Stimulated activated naive CD8-positive, alpha-beta T cell treated with anti-CD3 and anti-CD28 coated beads, Interleukin-15, amount 100 ng/mL, for 72 hours (primary cell): ENCODE results near the gene POTEH.
A peak's percentile ranks its signal among the peaks of the same experiment; 100 is the strongest.
"Not testable (repeated sequence)": the region's sequence is repeated elsewhere in the genome, so short reads cannot be mapped to it uniquely, and the experiment has no call there.

Experiments used
- ATAC-seq: fragments of 150-1000 bp; cut with Tn5 transposase; 2 replicates; pipeline ENCODE4 v1.10.0; 2021; ENCODE audit warnings: mild to moderate bottlenecking, moderate library complexity
- DNase-seq, 2 donors: peaks; one replicate each; pipeline ENCODE4 v3.0.0; 2021 to 2022
- H3K27ac Mint-ChIP-seq, 2 donors: one replicate each; pipeline ENCODE4 v1.8.0; 2022; ENCODE audit warnings: mild to moderate bottlenecking in 2 of 2, mixed read lengths in 2 of 2, moderate library complexity in 2 of 2
- H3K27me3 Mint-ChIP-seq: one replicate; pipeline ENCODE4 v1.8.0; 2022; ENCODE audit warnings: mixed read lengths
- H3K4me1 Mint-ChIP-seq: one replicate; pipeline ENCODE4 v1.8.0; 2022; ENCODE audit warnings: mild to moderate bottlenecking, mixed read lengths
- H3K4me3 Mint-ChIP-seq, 2 donors: one replicate each; pipeline ENCODE4 v1.8.0; 2022; ENCODE audit warnings: mild to moderate bottlenecking in 2 of 2, mixed read lengths in 2 of 2, moderate library complexity in 1 of 2
- H3K9me3 Mint-ChIP-seq, 2 donors: one replicate each; pipeline ENCODE4 v1.8.0; 2022; ENCODE audit warnings: mixed read lengths in 2 of 2

Gene POTEH

GRCh38 chr22:15713600-15713999 is 23.8 kb downstream of the POTEH start:
- H3K9me3 Mint-ChIP-seq, H3K27me3 Mint-ChIP-seq, H3K27ac Mint-ChIP-seq, ATAC-seq, H3K4me1 Mint-ChIP-seq, DNase-seq, H3K4me3 Mint-ChIP-seq: not testable (repeated sequence)

- not testable (repeated sequence) for H3K27ac Mint-ChIP-seq, H3K4me1 Mint-ChIP-seq, H3K27me3 Mint-ChIP-seq, ATAC-seq, H3K9me3 Mint-ChIP-seq, H3K4me3 Mint-ChIP-seq, DNase-seq
These were observed 24.3 kb downstream of the POTEH start for GRCh38 chr22:15714125-15714524.

GRCh38 chr22:15721884-15722283 is 32.1 kb downstream of the POTEH start:
- not testable (repeated sequence) for H3K27me3 Mint-ChIP-seq, H3K27ac Mint-ChIP-seq, H3K4me3 Mint-ChIP-seq, DNase-seq, H3K9me3 Mint-ChIP-seq, H3K4me1 Mint-ChIP-seq, ATAC-seq

- H3K9me3 Mint-ChIP-seq, ATAC-seq, DNase-seq, H3K4me1 Mint-ChIP-seq, H3K27me3 Mint-ChIP-seq, H3K4me3 Mint-ChIP-seq: not testable (repeated sequence)
- peak overlapping the region in 1 of 2 donors; percentile 63 for H3K27ac Mint-ChIP-seq
These were observed 39.5 kb downstream of the POTEH start for GRCh38 chr22:15729209-15729917.

- H3K27ac Mint-ChIP-seq, DNase-seq, ATAC-seq, H3K4me1 Mint-ChIP-seq, H3K9me3 Mint-ChIP-seq, H3K27me3 Mint-ChIP-seq, H3K4me3 Mint-ChIP-seq: not testable (repeated sequence)
These were observed 41.2 kb downstream of the POTEH start for GRCh38 chr22:15731023-15731422.

- not testable (repeated sequence) for H3K4me1 Mint-ChIP-seq, DNase-seq, H3K9me3 Mint-ChIP-seq, H3K27me3 Mint-ChIP-seq, H3K4me3 Mint-ChIP-seq, ATAC-seq, H3K27ac Mint-ChIP-seq
These were observed 44.6 kb downstream of the POTEH start for GRCh38 chr22:15734411-15734810.

- H3K27ac Mint-ChIP-seq, H3K4me3 Mint-ChIP-seq, H3K4me1 Mint-ChIP-seq, DNase-seq, H3K27me3 Mint-ChIP-seq, H3K9me3 Mint-ChIP-seq: not testable (repeated sequence)
- peak; percentile 33 for ATAC-seq
These were observed 48.5 kb downstream of the POTEH start for GRCh38 chr22:15738157-15738908.

GRCh38 chr22:15738909-15739391 is 49.1 kb downstream of the POTEH start:
- not testable (repeated sequence) for H3K4me1 Mint-ChIP-seq, H3K27me3 Mint-ChIP-seq, H3K27ac Mint-ChIP-seq, DNase-seq, H3K4me3 Mint-ChIP-seq, H3K9me3 Mint-ChIP-seq
- ATAC-seq = peak; percentile 43

- H3K27me3 Mint-ChIP-seq, H3K4me1 Mint-ChIP-seq, H3K9me3 Mint-ChIP-seq, H3K4me3 Mint-ChIP-seq, H3K27ac Mint-ChIP-seq, DNase-seq: not testable (repeated sequence)
- ATAC-seq = peak; percentile 31
These were observed 58.0 kb downstream of the POTEH start for GRCh38 chr22:15747636-15748323.

GRCh38 chr22:15749181-15749970 is 59.5 kb downstream of the POTEH start:
- H3K27me3 Mint-ChIP-seq, H3K4me1 Mint-ChIP-seq: not testable (repeated sequence)

GRCh38 chr22:15759443-15760097 is 69.7 kb downstream of the POTEH start:
- not testable (repeated sequence) for H3K4me3 Mint-ChIP-seq, H3K9me3 Mint-ChIP-seq, ATAC-seq, H3K27ac Mint-ChIP-seq, DNase-seq, H3K27me3 Mint-ChIP-seq, H3K4me1 Mint-ChIP-seq

More at GRCh38 chr22:15749181-15749970, 59.5 kb downstream of the POTEH start:
- DNase-seq, H3K27ac Mint-ChIP-seq, H3K4me3 Mint-ChIP-seq, H3K9me3 Mint-ChIP-seq, ATAC-seq: not testable (repeated sequence)

GRCh38 chr22:15760388-15761150 is 70.7 kb downstream of the POTEH start:
- ATAC-seq = peak; percentile 57
- not testable (repeated sequence) for H3K27ac Mint-ChIP-seq, H3K4me3 Mint-ChIP-seq, H3K9me3 Mint-ChIP-seq, H3K27me3 Mint-ChIP-seq, DNase-seq, H3K4me1 Mint-ChIP-seq

- H3K27ac Mint-ChIP-seq, H3K4me3 Mint-ChIP-seq, H3K4me1 Mint-ChIP-seq, H3K27me3 Mint-ChIP-seq, DNase-seq, H3K9me3 Mint-ChIP-seq: not testable (repeated sequence)
- peak; percentile 56 for ATAC-seq
These were observed 71.4 kb downstream of the POTEH start for GRCh38 chr22:15761151-15761777.

GRCh38 chr22:15763559-15763958 is 73.7 kb downstream of the POTEH start:
- not testable (repeated sequence) for H3K27me3 Mint-ChIP-seq, H3K27ac Mint-ChIP-seq, H3K4me3 Mint-ChIP-seq, ATAC-seq, H3K4me1 Mint-ChIP-seq, DNase-seq
- peaks cover 0 to 14% of the 10 kb centered on the region in 2 donors for H3K9me3 Mint-ChIP-seq
